ENCODE results near the gene MYRF. TPM values are rescaled to one million over a fixed set of nuclear protein-coding genes. Genes with fewer than 3 reads are reported as not detected.

MYRF gene
- total and polyA plus RNA-seq, 12 donors = 0.13 to 2.6 (median 0.89) TPM

GRCh38 chr11:61712846-61713245 lies 39.6 kb upstream of the MYRF start:
- 93 to 98% (median 95%) methylated on average over 6 of the region's 6 CpGs for WGBS, 4 donors
- no peaks in the 10 kb centered on the region for H3K36me3 ChIP-seq (replicated peaks in 1 of 2)
- no peaks in the 10 kb centered on the region for H3K9me3 ChIP-seq (replicated peaks in 1 of 3)
- peaks cover 0 to 2% of the 10 kb centered on the region in 2 donors for H3K4me1 ChIP-seq (replicated peaks in 1 of 2)
- no peak for DNase-seq
- TF ChIP-seq POLR2A (IDR thresholded peaks at IDR 0.05) = no peak
- TF ChIP-seq CTCF (IDR thresholded peaks at IDR 0.05) = no peak
- H3K27ac ChIP-seq = no peak overlapping the region
- no peak overlapping the region for H3K4me3 ChIP-seq
- intact Hi-C loops (cut with DNase I) = no loop called here
- H3K27me3 ChIP-seq = no peaks in the 10 kb centered on the region

- peaks cover 0 to 7% of the 10 kb centered on the region in 2 donors for H3K4me1 ChIP-seq (replicated peaks in 1 of 2)
- H3K9me3 ChIP-seq (replicated peaks in 1 of 3) = no peaks in the 10 kb centered on the region
- intact Hi-C loops (cut with DNase I) = no loop called here
- no peaks in the 10 kb centered on the region for H3K27me3 ChIP-seq
- no peak overlapping the region for H3K4me3 ChIP-seq
- no peak overlapping the region for H3K27ac ChIP-seq
- DNase-seq = no peak
- no peaks in the 10 kb centered on the region for H3K36me3 ChIP-seq (replicated peaks in 1 of 2)
- 81 to 92% (median 85%) methylated on average over 2 to 9 of the region's 9 CpGs for WGBS, 4 donors
- TF ChIP-seq POLR2A (IDR thresholded peaks at IDR 0.05) (no peak), CTCF (IDR thresholded peaks at IDR 0.05) (no peak)
Observed at GRCh38 chr11:61713464-61713863, 39.0 kb upstream of the MYRF start.

GRCh38 chr11:61713906-61714305 lies 38.5 kb upstream of the MYRF start:
- no peak for TF ChIP-seq CTCF (IDR thresholded peaks at IDR 0.05)
- no peak for TF ChIP-seq POLR2A (IDR thresholded peaks at IDR 0.05)
- no peak for DNase-seq
- peaks cover 0 to 7% of the 10 kb centered on the region in 2 donors for H3K4me1 ChIP-seq (replicated peaks in 1 of 2)
- H3K36me3 ChIP-seq (replicated peaks in 1 of 2) = no peaks in the 10 kb centered on the region
- H3K4me3 ChIP-seq = no peak overlapping the region
- no peaks in the 10 kb centered on the region for H3K9me3 ChIP-seq (replicated peaks in 1 of 3)
- WGBS, 4 donors = 56 to 95% (median 70%) methylated on average over 2 to 5 of the region's 5 CpGs
- H3K27ac ChIP-seq = no peak overlapping the region
- intact Hi-C loops (cut with DNase I) = no loop called here
- H3K27me3 ChIP-seq = no peaks in the 10 kb centered on the region

- no peaks in the 10 kb centered on the region for H3K27me3 ChIP-seq
- no peak overlapping the region for H3K4me3 ChIP-seq
- 72 to 100% (median 88%) methylated on average over 2 to 6 of the region's 6 CpGs for WGBS, 4 donors
- no peaks in the 10 kb centered on the region for H3K36me3 ChIP-seq (replicated peaks in 1 of 2)
- TF ChIP-seq CTCF (IDR thresholded peaks at IDR 0.05) (no peak), POLR2A (IDR thresholded peaks at IDR 0.05) (no peak)
- intact Hi-C loops (cut with DNase I) = no loop called here
- peaks cover 0 to 7% of the 10 kb centered on the region in 2 donors for H3K4me1 ChIP-seq (replicated peaks in 1 of 2)
- H3K27ac ChIP-seq = no peak overlapping the region
- no peak for DNase-seq
- no peaks in the 10 kb centered on the region for H3K9me3 ChIP-seq (replicated peaks in 1 of 3)
Observed at GRCh38 chr11:61714316-61714715, 38.1 kb upstream of the MYRF start.

All from adrenal gland (tissue), 12 donors.